HCT116 (cell line): ENCODE results near the gene CCL13. TPM values are rescaled to one million over a fixed set of nuclear protein-coding genes. Genes with fewer than 3 reads are reported as not detected.

Source experiments
- ATAC-seq: fragments of 200-7000 bp; cut with Tn5 transposase; 2 replicates; pipeline ENCODE4 v1.9.1; 2020; ENCODE audit warnings: mild to moderate bottlenecking, moderate library complexity
- BruUV-seq: library from RNA; stranded (reverse); fragments of 400-500 nt; replicated peaks from 2 replicates; lab custom pipeline; 2021; lab: Mats Ljungman, UMichigan
- CTCF ChIA-PET: fragments of 300-600 bp; sonication (Branson Sonifier 250); formaldehyde crosslinking; loops from one replicate; lab custom pipeline; 2021; ENCODE audit warnings: antibody characterized with exemption; lab: Charles Lee
- POLR2A ChIA-PET: fragments of 300-600, 350-600 bp; sonication (Branson Sonifier 250); formaldehyde crosslinking; loops from one replicate; lab custom pipeline; 2021; ENCODE audit warnings: antibody characterized with exemption; lab: Charles Lee
- RAD21 ChIA-PET, 2 experiments: fragments of 300-600 bp; sonication (Branson Sonifier 250); formaldehyde crosslinking; loops; one replicate each; lab custom pipeline; 2023; ENCODE audit warnings: low total read pairs in 2 of 2; ENCODE audit not compliant: uncharacterized antibody in 2 of 2, unreplicated experiment in 2 of 2, low non-redundant PET in 1 of 2; lab: Charles Lee
- DNase-seq: peaks from one replicate; pipeline ENCODE4 v3.0.0-alpha.2; 2010; ENCODE audit warnings: low read depth, low spot score
- H2AFZ ChIP-seq: fragments of 200-600 bp; shearing (Covaris generic), sonication (generic); 2 replicates; pipeline ENCODE4 v1.6.1; 2017; ENCODE audit warnings: low read depth, mixed run types, mixed read lengths, antibody characterized with exemption, low read length; ENCODE audit not compliant: poor library complexity, severe bottlenecking
- H3K27ac ChIP-seq: 2 replicates; pipeline ENCODE4 v1.5.1; 2012; ENCODE audit warnings: low read depth, low read length
- H3K27me3 ChIP-seq: fragments of 200-600 bp; sonication (generic); 2 replicates; pipeline ENCODE4 v1.6.1; 2016; ENCODE audit warnings: mixed run types, low read length, mixed read lengths; ENCODE audit not compliant: insufficient read depth
- H3K36me3 ChIP-seq, 2 experiments: fragments of 200-500 bp in 1 of 2; fragments of 200-600 bp in 1 of 2; sonication (Bioruptor generic) in 1 of 2; sonication (generic) in 1 of 2; 2 replicates each; pipeline versions ENCODE4 v1.5.1 to v1.6.1; 2014 to 2016; ENCODE audit warnings: low read length in 2 of 2, inconsistent platforms in 1 of 2, mixed read lengths in 1 of 2, mixed run types in 1 of 2; ENCODE audit not compliant: insufficient read depth in 2 of 2, control insufficient read depth in 1 of 2
- H3K4me1 ChIP-seq, 2 experiments: fragments of 200-600 bp in 1 of 2; sonication (generic) in 1 of 2; 2 replicates each; pipeline versions ENCODE4 v1.5.1 to v1.6.1; 2012 to 2017; ENCODE audit warnings: low read length in 2 of 2, inconsistent platforms in 1 of 2, mild to moderate bottlenecking in 1 of 2, mixed read lengths in 1 of 2, mixed run types in 1 of 2, moderate library complexity in 1 of 2; ENCODE audit not compliant: insufficient read depth in 2 of 2, control insufficient read depth in 1 of 2
- H3K4me2 ChIP-seq: fragments of 200-600 bp; sonication (generic); 2 replicates; pipeline ENCODE4 v1.6.1; 2017; ENCODE audit warnings: mixed run types, low read length, mixed read lengths
- H3K4me3 ChIP-seq, 2 experiments: fragments of 200-600 bp in 1 of 2; sonication (generic) in 1 of 2; replicated peaks in 1 of 2; 2 replicates each; pipeline ENCODE4 v1.5.1; 2011 to 2016; ENCODE audit warnings: low read length in 2 of 2, control low read depth in 1 of 2, low read depth in 1 of 2, mild to moderate bottlenecking in 1 of 2, mixed read lengths in 1 of 2, mixed run types in 1 of 2
- H3K79me2 ChIP-seq: fragments of 200-600 bp; sonication (generic); 2 replicates; pipeline ENCODE4 v1.6.1; 2017; ENCODE audit warnings: mild to moderate bottlenecking, mixed run types, low read length, moderate library complexity, mixed read lengths; ENCODE audit not compliant: insufficient read depth
- H3K9ac ChIP-seq: fragments of 200-600 bp; sonication (generic); 2 replicates; pipeline ENCODE4 v1.6.1; 2016; ENCODE audit warnings: low read length, mixed read lengths
- H3K9me2 ChIP-seq: fragments of 200-600 bp; sonication (generic), shearing (Covaris generic); 2 replicates; pipeline ENCODE4 v1.6.1; 2017; ENCODE audit warnings: mixed run types, mild to moderate bottlenecking, moderate library complexity; ENCODE audit not compliant: insufficient read depth
- H3K9me3 ChIP-seq, 2 experiments: fragments of 200-500 bp in 1 of 2; fragments of 200-600 bp in 1 of 2; sonication (Bioruptor generic) in 1 of 2; sonication (generic) in 1 of 2; 2 replicates each; pipeline ENCODE4 v1.6.1; 2014 to 2017; ENCODE audit warnings: low read length in 2 of 2, mixed read lengths in 2 of 2, inconsistent platforms in 1 of 2, low read depth in 1 of 2, mild to moderate bottlenecking in 1 of 2, mixed run types in 1 of 2, moderate library complexity in 1 of 2; ENCODE audit not compliant: control insufficient read depth in 1 of 2, insufficient read depth in 1 of 2
- H4K20me1 ChIP-seq: fragments of 200-600 bp; sonication (generic), shearing (Covaris generic); 2 replicates; pipeline ENCODE4 v1.6.1; 2017; ENCODE audit warnings: mixed run types, mild to moderate bottlenecking, moderate library complexity; ENCODE audit not compliant: insufficient read depth
- CEBPB ChIP-seq: IDR thresholded peaks from 2 replicates; pipeline ENCODE4 v1.6.1; 2012; ENCODE audit warnings: low read depth
- EGR1 ChIP-seq: IDR thresholded peaks from 2 replicates; pipeline ENCODE4 v1.6.1; 2012; ENCODE audit warnings: low read depth
- ELF1 ChIP-seq: IDR thresholded peaks from 2 replicates; pipeline ENCODE4 v1.6.1; 2012; ENCODE audit warnings: low read depth, borderline replicate concordance
- JUND ChIP-seq: IDR thresholded peaks from 2 replicates; pipeline ENCODE4 v1.6.1; 2012
- POLR2AphosphoS5 ChIP-seq: IDR thresholded peaks from 2 replicates; pipeline ENCODE4 v1.6.1; 2011; ENCODE audit warnings: mild to moderate bottlenecking, low read depth, low read length, moderate library complexity
- SIN3A ChIP-seq: IDR thresholded peaks from 2 replicates; pipeline ENCODE4 v1.6.1; 2012; ENCODE audit warnings: low read depth
- YY1 ChIP-seq: IDR thresholded peaks from 2 replicates; pipeline ENCODE4 v1.6.1; 2011; ENCODE audit warnings: low read length, low read depth, moderate library complexity, mild to moderate bottlenecking; ENCODE audit not compliant: insufficient replicate concordance; ENCODE audit errors: extremely low read depth
- ZFX ChIP-seq: fragments of 450-650 bp; IDR thresholded peaks from 2 replicates; pipeline ENCODE4 v1.6.1; 2017
- ZNF274 ChIP-seq: fragments of 200-500 bp; sonication (Bioruptor generic); IDR thresholded peaks from 2 replicates; pipeline ENCODE4 v1.6.1; 2014; ENCODE audit warnings: mild to moderate bottlenecking, low read depth, low read length, inconsistent platforms
- intact Hi-C: fragments of 100-400 bp; cut with micrococcal nuclease; formaldehyde crosslinking; loops from 2 replicates; pipeline ENCODE4 v1.10.0; 2022
- total RNA-seq: library from RNA; stranded (reverse); gene quantifications from one replicate; pipeline ENCODE4 v1.2.1, GENCODE V29; 2021; ENCODE audit not compliant: unreplicated experiment
- TF ChIP-seq, protein P1 (sequence below): IDR thresholded peaks from 2 replicates; pipeline ENCODE4 v1.6.1; 2012
- TF ChIP-seq, protein P2 (sequence below): IDR thresholded peaks from 2 replicates; pipeline ENCODE4 v1.6.1; 2011; ENCODE audit warnings: mild to moderate bottlenecking, low read length, moderate library complexity; ENCODE audit not compliant: insufficient replicate concordance; ENCODE audit errors: extremely low read depth
- TF ChIP-seq, protein P3 (sequence below), 3 experiments: fragments of 200-600 bp in 1 of 3; sonication (generic) in 1 of 3; IDR thresholded peaks in 2 of 3; conservative IDR thresholded peaks in 1 of 3; 2 replicates each; pipeline ENCODE4 v1.5.1; 2012 to 2017; ENCODE audit warnings: low read depth in 2 of 3, low read length in 2 of 3, antibody characterized with exemption in 1 of 3, borderline replicate concordance in 1 of 3, control low read depth in 1 of 3, mild to moderate bottlenecking in 1 of 3, mixed read lengths in 1 of 3, mixed run types in 1 of 3, moderate library complexity in 1 of 3; ENCODE audit not compliant: insufficient read depth in 1 of 3

The CCL13 gene
- total RNA-seq, 1 experiment from 2014 or later: not detected

DNA sequence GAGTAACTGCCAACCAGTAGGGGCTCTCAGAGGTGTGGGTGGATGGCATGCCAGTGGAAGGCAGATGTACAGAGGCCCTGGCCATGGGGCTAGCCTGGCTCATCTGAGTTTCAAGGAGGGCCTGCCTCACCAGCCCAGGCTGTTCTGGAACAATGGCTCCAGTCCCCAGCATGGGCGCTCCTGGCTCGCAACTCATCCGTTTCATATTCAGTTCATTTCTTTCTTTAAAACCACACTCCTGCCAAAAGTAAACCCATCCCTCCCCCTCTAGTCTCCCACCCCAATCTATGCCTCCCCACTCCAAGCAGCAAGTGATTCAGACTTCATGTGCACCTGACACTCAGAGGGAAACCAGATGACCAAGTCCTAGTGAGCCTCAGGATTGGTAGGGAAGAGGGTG, 2.4 kb downstream of the CCL13 start:
- RAD21 ChIA-PET: no interaction called here
- Histone ChIP-seq H3K4me2 (no peak overlapping the region), H3K4me1 (no peaks in the 10 kb centered on the region), H3K9me3 (no peaks in the 10 kb centered on the region), H3K79me2 (no peaks in the 10 kb centered on the region), H4K20me1 (no peaks in the 10 kb centered on the region), H3K9me2 (no peaks in the 10 kb centered on the region), H3K27ac (no peak overlapping the region), H3K4me3 (no peak overlapping the region), H3K27me3 (no peaks in the 10 kb centered on the region), H3K36me3 (no peaks in the 10 kb centered on the region), H2AFZ (no peak overlapping the region), H3K9ac (no peak overlapping the region)
- no TSS peak for BruUV-seq
- ATAC-seq (no peak), DNase-seq (no peak)
- intact Hi-C loops: no loop called here
- no peak for TF ChIP-seq SIN3A
- no peak for TF ChIP-seq EGR1
- no peak for TF ChIP-seq JUND
- no peak for TF ChIP-seq ZNF274
- TF ChIP-seq, protein P1, sequence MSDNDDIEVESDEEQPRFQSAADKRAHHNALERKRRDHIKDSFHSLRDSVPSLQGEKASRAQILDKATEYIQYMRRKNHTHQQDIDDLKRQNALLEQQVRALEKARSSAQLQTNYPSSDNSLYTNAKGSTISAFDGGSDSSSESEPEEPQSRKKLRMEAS: no peak
- TF ChIP-seq, protein P2, sequence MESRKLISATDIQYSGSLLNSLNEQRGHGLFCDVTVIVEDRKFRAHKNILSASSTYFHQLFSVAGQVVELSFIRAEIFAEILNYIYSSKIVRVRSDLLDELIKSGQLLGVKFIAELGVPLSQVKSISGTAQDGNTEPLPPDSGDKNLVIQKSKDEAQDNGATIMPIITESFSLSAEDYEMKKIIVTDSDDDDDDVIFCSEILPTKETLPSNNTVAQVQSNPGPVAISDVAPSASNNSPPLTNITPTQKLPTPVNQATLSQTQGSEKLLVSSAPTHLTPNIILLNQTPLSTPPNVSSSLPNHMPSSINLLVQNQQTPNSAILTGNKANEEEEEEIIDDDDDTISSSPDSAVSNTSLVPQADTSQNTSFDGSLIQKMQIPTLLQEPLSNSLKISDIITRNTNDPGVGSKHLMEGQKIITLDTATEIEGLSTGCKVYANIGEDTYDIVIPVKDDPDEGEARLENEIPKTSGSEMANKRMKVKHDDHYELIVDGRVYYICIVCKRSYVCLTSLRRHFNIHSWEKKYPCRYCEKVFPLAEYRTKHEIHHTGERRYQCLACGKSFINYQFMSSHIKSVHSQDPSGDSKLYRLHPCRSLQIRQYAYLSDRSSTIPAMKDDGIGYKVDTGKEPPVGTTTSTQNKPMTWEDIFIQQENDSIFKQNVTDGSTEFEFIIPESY: no peak
- no peak for TF ChIP-seq YY1
- TF ChIP-seq CEBPB: no peak
- no peak for TF ChIP-seq ELF1
- no peak for TF ChIP-seq ZFX
- no peak for TF ChIP-seq POLR2AphosphoS5
- TF ChIP-seq, protein P3, sequence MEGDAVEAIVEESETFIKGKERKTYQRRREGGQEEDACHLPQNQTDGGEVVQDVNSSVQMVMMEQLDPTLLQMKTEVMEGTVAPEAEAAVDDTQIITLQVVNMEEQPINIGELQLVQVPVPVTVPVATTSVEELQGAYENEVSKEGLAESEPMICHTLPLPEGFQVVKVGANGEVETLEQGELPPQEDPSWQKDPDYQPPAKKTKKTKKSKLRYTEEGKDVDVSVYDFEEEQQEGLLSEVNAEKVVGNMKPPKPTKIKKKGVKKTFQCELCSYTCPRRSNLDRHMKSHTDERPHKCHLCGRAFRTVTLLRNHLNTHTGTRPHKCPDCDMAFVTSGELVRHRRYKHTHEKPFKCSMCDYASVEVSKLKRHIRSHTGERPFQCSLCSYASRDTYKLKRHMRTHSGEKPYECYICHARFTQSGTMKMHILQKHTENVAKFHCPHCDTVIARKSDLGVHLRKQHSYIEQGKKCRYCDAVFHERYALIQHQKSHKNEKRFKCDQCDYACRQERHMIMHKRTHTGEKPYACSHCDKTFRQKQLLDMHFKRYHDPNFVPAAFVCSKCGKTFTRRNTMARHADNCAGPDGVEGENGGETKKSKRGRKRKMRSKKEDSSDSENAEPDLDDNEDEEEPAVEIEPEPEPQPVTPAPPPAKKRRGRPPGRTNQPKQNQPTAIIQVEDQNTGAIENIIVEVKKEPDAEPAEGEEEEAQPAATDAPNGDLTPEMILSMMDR (IDR thresholded peaks at IDR 0.05 in 2 of 3, conservative IDR thresholded peaks at IDR 0.05 in 1 of 3; ENCODE audit: borderline replicate concordance in 1 of 3, insufficient read depth in 1 of 3, low read depth in 2 of 3, low read length in 2 of 3): no peak
- CTCF ChIA-PET: no interaction called here
- POLR2A ChIA-PET: no interaction called here
